Glomerular visceral epithelial cell (primary cell): ENCODE measurements around the gene PDLIM7.
"Not testable (repeated sequence)": the region's sequence is repeated elsewhere in the genome, so short reads cannot be mapped to it uniquely, and the experiment has no call there.

ENCODE experiments used
- DNase-seq: peaks from one replicate; pipeline ENCODE4 v3.0.0-alpha.2; 2016; ENCODE audit errors: extremely low spot score

Gene PDLIM7

GRCh38 chr5:177497292-177498012, at the start of gene PDLIM7:
PDLIM7 (minus strand) TSS chr5:177497604; CDS start chr5:177496512, 1,092 bp downstream.
- DNase-seq, result peak; percentile 99

GRCh38 chr5:177546258-177546741, 48.9 kb upstream of the PDLIM7 start:
- peak; percentile 81 for DNase-seq

GRCh38 chr5:177545487-177546257, 48.3 kb upstream of the PDLIM7 start:
- no peak for DNase-seq

GRCh38 chr5:177542816-177543465, 45.5 kb upstream of the PDLIM7 start:
- no peak for DNase-seq

- DNase-seq, result no peak
Measured at GRCh38 chr5:177540438-177540837, 43.0 kb upstream of the PDLIM7 start.

GRCh38 chr5:177539411-177539810, 42.0 kb upstream of the PDLIM7 start:
- DNase-seq, result no peak

GRCh38 chr5:177538876-177539275, 41.5 kb upstream of the PDLIM7 start:
- DNase-seq, result no peak

DNA sequence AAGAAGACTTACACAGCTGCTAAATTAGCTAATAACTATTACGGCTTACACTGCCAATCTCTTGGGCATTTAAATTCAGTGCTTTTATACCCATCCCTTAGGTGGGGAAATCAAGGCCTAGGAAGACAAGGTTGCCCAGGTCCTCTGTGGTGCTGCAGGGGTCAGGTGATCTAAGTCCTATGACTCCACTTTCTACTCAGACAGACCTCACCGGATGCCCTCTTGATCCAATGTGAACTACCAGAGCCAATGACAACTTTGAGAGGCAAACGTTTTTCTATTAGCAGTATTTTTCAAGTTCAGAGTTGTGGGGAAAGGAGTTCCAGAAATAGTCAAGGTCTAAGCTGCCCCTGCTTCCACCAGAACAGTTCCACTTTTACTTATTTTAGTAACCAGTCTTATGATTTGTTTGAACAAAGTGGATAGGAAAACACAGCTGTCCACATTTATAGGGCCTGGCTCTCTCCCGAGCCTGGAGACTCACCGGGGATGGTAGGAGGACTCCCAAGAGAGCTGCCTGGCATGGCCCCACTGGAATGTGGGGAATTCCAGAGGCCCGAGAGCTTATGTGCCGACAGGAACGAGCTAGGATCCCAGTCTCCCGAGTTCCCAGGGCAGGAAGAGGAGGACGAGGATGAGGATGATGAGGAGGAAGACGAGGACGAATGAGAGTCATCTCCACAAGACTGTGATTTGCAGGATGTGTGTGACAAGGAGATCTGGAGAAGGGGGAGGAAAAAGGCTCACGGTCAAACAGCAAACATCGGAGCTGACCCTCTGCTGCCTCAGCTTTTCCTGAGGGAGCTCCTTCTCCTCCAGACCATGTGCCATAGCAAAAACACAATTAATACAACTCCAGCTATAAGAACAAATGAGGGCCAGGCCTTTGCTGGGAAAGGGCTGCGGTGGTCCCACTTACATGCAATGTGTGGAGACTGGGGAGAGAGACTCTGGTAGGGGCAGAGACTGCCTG, 40.3 kb upstream of the PDLIM7 start:
- peak; percentile 91 for DNase-seq

GRCh38 chr5:177536386-177536785, 39.0 kb upstream of the PDLIM7 start:
- DNase-seq, result no peak

GRCh38 chr5:177535125-177535524, 37.7 kb upstream of the PDLIM7 start:
- DNase-seq, result no peak

GRCh38 chr5:177534433-177534832, 37.0 kb upstream of the PDLIM7 start:
- not testable (repeated sequence) for DNase-seq

- no peak for DNase-seq
Measured at GRCh38 chr5:177531209-177531940, 34.0 kb upstream of the PDLIM7 start.

DNA sequence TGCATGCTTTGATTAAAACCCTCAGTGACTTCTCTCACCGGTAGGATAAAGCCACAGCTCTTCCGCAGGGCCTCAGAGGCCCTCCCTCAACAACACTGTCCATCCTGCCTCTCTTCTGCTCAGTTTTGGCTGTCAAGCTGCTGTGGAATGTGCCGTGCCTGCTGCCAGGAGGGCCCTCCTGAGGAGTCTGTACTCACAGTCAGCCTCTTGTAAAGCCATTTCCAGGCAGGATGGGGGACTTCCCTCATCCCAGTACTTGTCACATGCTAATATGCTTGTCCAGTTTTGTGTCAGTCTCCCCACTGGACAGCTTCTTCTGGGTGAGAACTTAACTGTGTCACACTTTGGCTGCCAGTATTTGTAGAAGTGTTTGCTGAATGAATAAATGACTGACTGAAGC, 33.2 kb upstream of the PDLIM7 start:
- DNase-seq, result no peak

DNA sequence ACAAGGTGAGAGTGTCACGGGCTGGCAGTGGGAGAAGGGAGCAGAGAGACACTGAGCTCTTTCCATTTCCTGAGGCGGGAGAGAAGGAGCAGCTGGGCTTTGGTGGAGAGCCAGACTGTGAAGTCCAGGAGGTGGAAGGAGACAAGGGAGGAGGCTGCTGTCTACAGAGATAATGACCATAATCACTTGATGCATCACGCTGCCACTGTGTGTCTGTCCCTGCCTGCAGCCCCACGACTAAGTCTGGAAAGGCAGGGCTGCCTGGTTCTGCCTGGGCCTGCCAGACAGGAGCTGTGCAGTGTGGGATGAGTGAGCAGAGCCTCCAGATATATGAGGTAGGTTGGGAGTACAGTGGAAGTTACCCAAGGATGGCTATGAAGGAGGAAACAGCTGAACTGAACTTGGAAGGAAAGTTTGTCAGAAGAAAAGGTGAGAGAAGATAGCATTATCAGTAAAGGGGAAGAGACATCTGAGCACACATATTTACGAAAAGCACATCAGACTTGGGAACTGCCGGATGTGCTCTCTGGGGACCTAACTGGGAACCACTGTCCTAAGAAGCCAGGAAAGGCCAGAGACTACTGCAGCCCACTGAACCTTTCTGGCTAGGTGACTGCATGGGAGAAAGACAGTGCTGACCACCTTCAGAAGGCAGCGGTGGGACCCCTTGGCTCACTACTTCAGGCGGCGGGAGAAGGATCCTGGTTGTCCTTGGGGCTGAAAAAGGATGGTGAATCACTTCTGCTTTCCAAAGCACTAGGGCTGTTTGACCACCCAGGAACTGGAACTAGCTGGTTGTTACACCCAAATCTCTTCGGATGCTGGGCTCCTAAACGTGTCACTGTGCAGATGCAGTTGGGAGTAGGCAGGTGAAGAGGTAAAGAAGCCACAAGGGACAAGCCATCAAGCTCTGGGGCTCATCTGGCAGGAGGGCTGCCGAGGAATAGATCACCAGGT, 32.1 kb upstream of the PDLIM7 start:
- DNase-seq, result no peak

DNA sequence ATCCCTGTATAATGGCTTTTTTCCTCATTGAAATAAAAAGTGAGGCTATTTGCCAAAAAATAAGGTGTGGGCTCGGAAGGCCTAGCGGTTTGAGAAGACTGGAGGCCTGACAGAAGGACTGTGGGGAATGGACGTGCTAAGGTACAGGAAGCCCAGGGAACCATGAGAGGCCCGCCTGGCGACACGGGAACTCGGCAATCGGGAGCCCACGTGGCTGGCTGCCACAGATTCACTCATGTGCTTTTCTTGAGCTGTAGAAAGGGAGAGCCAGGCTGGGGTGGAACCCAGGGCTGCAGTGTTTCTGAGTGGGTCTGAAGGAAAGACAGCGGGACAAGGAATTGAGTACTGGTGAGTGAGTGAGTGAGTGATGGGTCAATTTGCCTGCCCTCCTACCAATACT, 31.2 kb upstream of the PDLIM7 start:
- no peak for DNase-seq

GRCh38 chr5:177527595-177527994, 30.2 kb upstream of the PDLIM7 start:
- DNase-seq, result no peak

DNA sequence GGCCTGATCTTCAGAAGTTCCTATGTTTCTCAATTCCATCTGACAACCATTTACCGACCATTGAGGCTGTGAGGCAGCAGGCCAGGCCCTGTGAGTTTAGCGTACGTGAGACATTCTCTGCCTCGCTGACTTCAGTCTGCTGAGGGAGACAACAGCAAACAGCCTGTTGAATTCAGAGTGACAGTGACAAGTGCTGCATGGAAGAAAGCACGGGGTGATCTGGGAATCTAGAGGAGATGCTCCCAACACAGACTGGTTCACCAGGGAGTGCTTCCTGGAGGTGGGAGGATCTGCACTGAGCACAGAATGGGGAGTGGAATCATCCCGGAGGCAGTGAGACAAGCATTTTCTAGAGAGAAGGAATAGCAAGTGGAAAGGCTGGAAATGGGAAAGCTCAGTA, 29.4 kb upstream of the PDLIM7 start:
- no peak for DNase-seq

DNA sequence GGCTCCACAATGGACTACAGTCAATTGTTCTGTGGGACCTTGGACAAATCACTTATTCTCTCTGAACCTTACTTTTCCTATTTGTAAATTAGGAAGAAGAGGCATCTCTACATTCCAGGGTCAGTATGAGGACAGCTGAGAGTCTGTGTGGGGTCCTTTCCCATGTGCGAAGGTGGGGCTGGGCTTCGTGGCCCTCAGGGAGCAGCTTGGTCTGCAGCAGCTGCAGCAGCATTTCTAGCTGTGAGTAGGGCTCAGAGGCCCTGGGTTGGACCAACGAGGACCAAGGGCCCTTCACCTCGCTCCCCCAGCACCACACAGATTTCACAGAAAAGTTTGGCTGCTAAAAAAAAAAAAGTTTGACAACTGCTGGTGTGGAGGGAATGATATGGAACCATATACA, 28.8 kb upstream of the PDLIM7 start:
- DNase-seq, result no peak

- no peak for DNase-seq
Measured at GRCh38 chr5:177524941-177525655, 27.7 kb upstream of the PDLIM7 start.
